ENCODE data around the gene CABP4. TPM values are rescaled to one million over a fixed set of nuclear protein-coding genes. Genes with fewer than 3 reads are reported as not detected.

The CABP4 gene
- total RNA-seq, 1 experiment from 2014 or later = 0.55 TPM

GRCh38 chr11:67429722-67430121 lies 25.4 kb upstream of the CABP4 start:
- Histone ChIP-seq H3K79me2 (ENCODE audit: low read length) (peaks cover 34% of the 10 kb centered on the region), H3K4me3 (ENCODE audit: low read length) (peak overlapping the region; percentile 96), H3K27ac (ENCODE audit: low read length) (no peak overlapping the region), H3K36me3 (ENCODE audit: low read depth, low read length) (peaks cover 41% of the 10 kb centered on the region), H3K4me2 (ENCODE audit: low read length) (peak overlapping the region; percentile 94), H3K9me3 (ENCODE audit: low read length) (no peaks in the 10 kb centered on the region), H3K4me1 (ENCODE audit: insufficient read depth, low read length) (peaks cover 10% of the 10 kb centered on the region), H3K9me2 (replicated peaks; ENCODE audit: low read length) (no peaks in the 10 kb centered on the region), H3K9ac (ENCODE audit: low read length) (no peak overlapping the region), H4K20me1 (ENCODE audit: low read length) (no peaks in the 10 kb centered on the region), H3K27me3 (ENCODE audit: low read length) (no peaks in the 10 kb centered on the region), H3F3A (ENCODE audit: low read length, unreplicated experiment) (no peaks in the 10 kb centered on the region), H2AFZ (ENCODE audit: low read length) (no peak overlapping the region)
- ChIA-PET CTCF (no interaction called here), POLR2A (ENCODE audit: unreplicated experiment) (interaction anchor here (0.5 kb wide), 1 partner anchor 14 kb away, joined by 6 read pairs; the partner anchor contains the start of gene CORO1B)
- BruUV-seq (replicated peaks) = no TSS peak
- no peak for TF ChIP-seq CTCF (conservative IDR thresholded peaks at IDR 0.05; ENCODE audit: low read depth, low read length)
- TF ChIP-seq EZH2 (IDR thresholded peaks at IDR 0.05; ENCODE audit: low read length, unreplicated experiment) = no peak
- no peak for TF ChIP-seq EZH2phosphoT487 (IDR thresholded peaks at IDR 0.05; ENCODE audit: borderline replicate concordance, low read length)
- ATAC-seq (no peak), DNase-seq (no peak)
- intact Hi-C loops (cut with micrococcal nuclease) = loop anchor here (2.0 to 5.0 kb wide), 4 partner anchors 13 to 78 kb away; partner anchors contain the start of genes CDK2AP2, CORO1B, PITPNM1 and TMEM134

GRCh38 chr11:67431346-67432249 lies 23.6 kb upstream of the CABP4 start:
- no TSS peak for BruUV-seq (replicated peaks)
- ChIA-PET CTCF (no interaction called here), POLR2A (ENCODE audit: unreplicated experiment) (no interaction called here)
- Histone ChIP-seq H2AFZ (ENCODE audit: low read length) (no peak overlapping the region), H3K9me2 (replicated peaks; ENCODE audit: low read length) (no peaks in the 10 kb centered on the region), H3K4me3 (ENCODE audit: low read length) (no peak overlapping the region), H3K4me1 (ENCODE audit: insufficient read depth, low read length) (peaks cover 10% of the 10 kb centered on the region), H3K36me3 (ENCODE audit: low read depth, low read length) (peaks cover 41% of the 10 kb centered on the region), H4K20me1 (ENCODE audit: low read length) (no peaks in the 10 kb centered on the region), H3K9me3 (ENCODE audit: low read length) (no peaks in the 10 kb centered on the region), H3F3A (ENCODE audit: low read length, unreplicated experiment) (no peaks in the 10 kb centered on the region), H3K79me2 (ENCODE audit: low read length) (peaks cover 34% of the 10 kb centered on the region), H3K27ac (ENCODE audit: low read length) (no peak overlapping the region), H3K9ac (ENCODE audit: low read length) (no peak overlapping the region), H3K4me2 (ENCODE audit: low read length) (no peak overlapping the region), H3K27me3 (ENCODE audit: low read length) (no peaks in the 10 kb centered on the region)
- no peak for ATAC-seq
- no peak for DNase-seq
- TF ChIP-seq EZH2phosphoT487 (IDR thresholded peaks at IDR 0.05; ENCODE audit: borderline replicate concordance, low read length) (no peak), CTCF (conservative IDR thresholded peaks at IDR 0.05; ENCODE audit: low read depth, low read length) (no peak), EZH2 (IDR thresholded peaks at IDR 0.05; ENCODE audit: low read length, unreplicated experiment) (no peak)
- intact Hi-C loops (cut with micrococcal nuclease) = no loop called here

Data from PC-3 (cell line).